T-helper 1 cell (primary cell): ENCODE data around the gene EPS8.
A peak's percentile ranks its signal among the peaks of the same experiment; 100 is the strongest.

Source experiments
- DNase-seq, 5 donors: peaks; one replicate each; pipeline ENCODE4 v3.0.0-alpha.2; 2012 to 2020
- total RNA-seq, 4 donors: gene quantifications; one replicate each; lab custom pipeline; 2026; lab: John Stamatoyannopoulos, UW

EPS8 gene
- total RNA-seq = 10.6 to 13.7 (median 11.3) reads per million in 4 donors

- peak; percentile 75 to 88 (median 81) for DNase-seq
Observed at GRCh38 chr12:15789220-15790171, at the start of gene EPS8. Gene EPS8 (minus strand): TSS chr12:15789388. CDS start chr12:15682951, 106,437 bp downstream.

GRCh38 chr12:15837141-15837790 is 48.1 kb upstream of the EPS8 start:
- no peak for DNase-seq

GRCh38 chr12:15834575-15834974 is 45.4 kb upstream of the EPS8 start:
- no peak for DNase-seq

- DNase-seq = no peak
Observed at GRCh38 chr12:15831315-15831978, 42.3 kb upstream of the EPS8 start.

GRCh38 chr12:15830538-15830937 is 41.4 kb upstream of the EPS8 start:
- no peak for DNase-seq

GRCh38 chr12:15829949-15830348 is 40.8 kb upstream of the EPS8 start:
- DNase-seq = no peak

- no peak for DNase-seq
Observed at GRCh38 chr12:15829255-15829654, 40.1 kb upstream of the EPS8 start.

- DNase-seq = no peak
Observed at GRCh38 chr12:15827136-15827535, 37.9 kb upstream of the EPS8 start.

GRCh38 chr12:15824516-15824915 is 35.3 kb upstream of the EPS8 start:
- DNase-seq = no peak

- DNase-seq = no peak
Observed at GRCh38 chr12:15823360-15824128, 34.4 kb upstream of the EPS8 start.

GRCh38 chr12:15819644-15820437 is 30.7 kb upstream of the EPS8 start:
- DNase-seq = no peak

- no peak for DNase-seq
Observed at GRCh38 chr12:15818418-15818817, 29.2 kb upstream of the EPS8 start.

GRCh38 chr12:15815730-15816129 is 26.5 kb upstream of the EPS8 start:
- DNase-seq = no peak

GRCh38 chr12:15811214-15812127 is 22.3 kb upstream of the EPS8 start:
- DNase-seq = no peak

- no peak for DNase-seq
Observed at GRCh38 chr12:15808652-15809051, 19.5 kb upstream of the EPS8 start.

GRCh38 chr12:15808250-15808649 is 19.1 kb upstream of the EPS8 start:
- DNase-seq = no peak

- DNase-seq = no peak
Observed at GRCh38 chr12:15806826-15807225, 17.6 kb upstream of the EPS8 start.

- no peak for DNase-seq
Observed at GRCh38 chr12:15801770-15802744, 12.9 kb upstream of the EPS8 start.

GRCh38 chr12:15800278-15800677 is 11.1 kb upstream of the EPS8 start:
- no peak for DNase-seq
